GM10266 (cell line): ENCODE results near the gene ATP5PD.

ENCODE experiments used
- DNase-seq: peaks from one replicate; pipeline ENCODE4 v3.0.0; 2012; ENCODE audit errors: extremely low spot score
- CTCF ChIP-seq: IDR thresholded peaks from 2 replicates; pipeline ENCODE4 v1.5.1; 2012; ENCODE audit warnings: mild to moderate bottlenecking, low read depth; ENCODE audit not compliant: control insufficient read depth, insufficient read depth; ENCODE audit errors: missing control alignments

ATP5PD gene

GRCh38 chr17:75046407-75047289, at the start of gene ATP5PD, which contains the start of gene KCTD2:
TSS of gene ATP5PD (minus strand) at chr17:75046969. CDS start at chr17:75042650, 4,319 bp downstream.
TSS of gene KCTD2 (plus strand) at chr17:75047225. CDS start at chr17:75047251, 26 bp downstream.
- DNase-seq = peak; percentile 99
- TF ChIP-seq CTCF = no peak

- TF ChIP-seq CTCF = no peak
- DNase-seq = no peak
Measured at GRCh38 chr17:75096082-75096625, 49.4 kb upstream of the ATP5PD start.

GRCh38 chr17:75094871-75095399, 48.2 kb upstream of the ATP5PD start:
- no peak for DNase-seq
- TF ChIP-seq CTCF = no peak

- TF ChIP-seq CTCF = no peak
- no peak for DNase-seq
Measured at GRCh38 chr17:75093548-75094158, 46.9 kb upstream of the ATP5PD start.

GRCh38 chr17:75091855-75092327, 45.1 kb upstream of the ATP5PD start:
- DNase-seq = no peak
- no peak for TF ChIP-seq CTCF

- no peak for TF ChIP-seq CTCF
- no peak for DNase-seq
Measured at GRCh38 chr17:75090871-75091854, 44.4 kb upstream of the ATP5PD start.
